ENCODE data around the gene NF1. TPM values are rescaled to one million over a fixed set of nuclear protein-coding genes. Genes with fewer than 3 reads are reported as not detected.
"Not testable (repeated sequence)": the region's sequence is repeated elsewhere in the genome, so short reads cannot be mapped to it uniquely, and the experiment has no call there.

The NF1 gene
- total RNA-seq, 1 donor, result 21.9 TPM

DNA sequence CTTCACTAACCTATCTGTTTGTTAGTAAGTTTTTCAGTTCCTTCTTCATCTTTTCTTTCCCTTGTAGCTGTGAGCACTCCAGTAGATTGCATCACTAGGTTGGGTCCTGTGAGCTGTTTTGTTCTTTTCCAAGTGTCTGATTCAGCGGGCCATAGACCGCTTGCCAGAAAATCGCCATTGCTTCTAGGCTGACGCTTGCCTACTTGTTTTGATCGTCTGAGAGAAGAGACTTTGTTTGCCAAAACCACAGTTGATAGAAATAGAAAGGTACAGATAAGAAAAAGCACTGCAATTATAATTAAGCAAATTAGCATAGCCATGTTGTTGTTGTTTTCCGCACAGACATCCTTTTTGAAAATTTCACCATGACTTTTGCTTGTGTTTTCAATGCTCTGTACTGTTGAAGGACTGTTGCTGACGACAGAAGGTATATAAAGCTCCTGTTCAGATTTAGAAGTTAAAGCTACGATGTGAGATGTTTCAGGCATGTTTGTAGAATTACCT is 223.6 kb downstream of the NF1 start:
- Histone ChIP-seq H3K4me1 (ENCODE audit: insufficient read depth, low read length) (peaks cover 38% of the 10 kb centered on the region), H3K9me3 (ENCODE audit: low read depth, low read length) (no peaks in the 10 kb centered on the region), H3K27me3 (ENCODE audit: insufficient read depth, low read length) (no peaks in the 10 kb centered on the region), H3K4me3 (ENCODE audit: low read length) (peak overlapping the region; percentile 63)

DNA sequence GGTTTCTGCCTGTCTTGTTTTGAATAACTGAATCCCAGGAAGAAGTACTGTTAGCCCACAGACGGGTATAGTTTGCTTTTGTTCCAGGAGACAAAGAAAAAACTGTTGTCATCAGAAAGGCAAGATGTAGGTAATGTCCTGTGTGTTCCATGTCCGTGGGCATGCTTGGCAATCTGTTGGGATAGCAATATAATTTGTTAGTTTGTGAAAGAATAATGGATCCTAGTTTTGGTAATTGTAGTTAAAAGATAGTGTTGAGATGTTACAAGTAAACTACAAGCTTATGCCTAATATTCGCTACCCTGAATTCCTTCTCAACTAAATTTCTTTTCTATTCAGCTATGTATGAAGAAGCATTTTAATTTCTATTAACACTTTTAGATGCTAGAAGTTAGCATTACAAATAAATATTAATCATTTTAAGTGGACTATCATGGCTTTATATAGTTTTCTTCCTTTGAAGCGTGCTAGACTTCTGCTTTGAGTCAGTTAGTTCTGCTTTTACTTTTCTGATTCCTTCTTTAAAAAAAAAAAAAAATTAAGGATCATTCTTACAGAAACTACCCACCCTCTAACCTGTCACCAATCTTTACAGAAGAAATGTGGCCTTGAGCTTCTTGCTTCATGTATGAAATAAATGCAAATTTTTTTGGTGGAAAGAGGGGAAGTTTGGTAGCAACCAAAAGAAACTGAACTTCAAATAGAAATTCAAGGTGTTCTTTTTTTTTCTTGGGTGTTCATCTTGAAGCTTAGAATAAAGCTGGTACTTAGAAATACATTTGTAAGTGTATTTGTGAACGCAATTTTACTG is 224.3 kb downstream of the NF1 start:
- peaks cover 38% of the 10 kb centered on the region for H3K4me1 ChIP-seq (ENCODE audit: insufficient read depth, low read length)
- no peaks in the 10 kb centered on the region for H3K9me3 ChIP-seq (ENCODE audit: low read depth, low read length)
- H3K4me3 ChIP-seq (ENCODE audit: low read length), result peak overlapping the region; percentile 63
- no peaks in the 10 kb centered on the region for H3K27me3 ChIP-seq (ENCODE audit: insufficient read depth, low read length)

DNA sequence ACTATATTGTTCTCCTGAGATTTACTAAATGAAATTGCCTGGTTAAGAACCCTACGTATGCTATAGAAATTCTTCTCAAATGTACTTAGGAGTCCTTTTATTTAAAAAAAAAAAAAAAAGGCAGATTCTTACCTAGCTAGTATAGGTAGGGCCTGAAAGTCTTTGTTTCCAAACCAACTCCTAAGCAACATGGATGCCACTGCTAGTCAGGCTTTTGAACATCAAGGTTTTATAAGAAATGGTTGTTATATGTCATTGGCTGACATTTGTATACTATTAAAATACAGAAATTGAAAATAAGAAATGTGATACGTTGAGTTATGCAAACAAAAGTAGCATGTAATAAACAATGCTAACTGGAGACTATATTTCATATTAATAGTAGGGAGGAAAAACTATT is 225.5 kb downstream of the NF1 start:
- Histone ChIP-seq H3K27me3 (ENCODE audit: insufficient read depth, low read length) (no peaks in the 10 kb centered on the region), H3K4me1 (ENCODE audit: insufficient read depth, low read length) (peaks cover 33% of the 10 kb centered on the region), H3K4me3 (ENCODE audit: low read length) (peak overlapping the region; percentile 63)

DNA sequence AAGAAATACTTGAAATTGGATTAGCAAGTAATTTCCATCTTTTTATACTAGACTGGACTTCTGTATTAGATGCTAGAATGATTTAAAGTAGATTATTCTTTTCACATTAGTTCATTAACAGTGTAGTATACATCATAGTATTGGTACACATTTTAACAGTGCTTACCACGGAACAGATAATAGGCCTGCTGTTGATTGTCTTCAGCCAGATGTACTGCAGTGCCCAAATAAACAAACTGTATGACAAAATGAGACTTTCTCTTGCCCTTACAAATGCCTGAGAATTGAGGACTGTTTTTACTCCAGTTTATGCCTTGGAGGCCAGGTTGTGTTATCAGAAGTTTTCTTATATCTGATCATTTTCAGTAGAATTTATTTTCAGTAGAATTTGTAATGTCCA is 226.0 kb downstream of the NF1 start:
- H3K9me3 ChIP-seq (ENCODE audit: low read depth, low read length), result no peaks in the 10 kb centered on the region
- H3K4me3 ChIP-seq (ENCODE audit: low read length), result peak overlapping the region; percentile 63
- peaks cover 29% of the 10 kb centered on the region for H3K4me1 ChIP-seq (ENCODE audit: insufficient read depth, low read length)
- H3K27me3 ChIP-seq (ENCODE audit: insufficient read depth, low read length), result no peaks in the 10 kb centered on the region

More for the DNA sequence above, 225.5 kb downstream of the NF1 start:
- no peaks in the 10 kb centered on the region for H3K9me3 ChIP-seq (ENCODE audit: low read depth, low read length)

DNA sequence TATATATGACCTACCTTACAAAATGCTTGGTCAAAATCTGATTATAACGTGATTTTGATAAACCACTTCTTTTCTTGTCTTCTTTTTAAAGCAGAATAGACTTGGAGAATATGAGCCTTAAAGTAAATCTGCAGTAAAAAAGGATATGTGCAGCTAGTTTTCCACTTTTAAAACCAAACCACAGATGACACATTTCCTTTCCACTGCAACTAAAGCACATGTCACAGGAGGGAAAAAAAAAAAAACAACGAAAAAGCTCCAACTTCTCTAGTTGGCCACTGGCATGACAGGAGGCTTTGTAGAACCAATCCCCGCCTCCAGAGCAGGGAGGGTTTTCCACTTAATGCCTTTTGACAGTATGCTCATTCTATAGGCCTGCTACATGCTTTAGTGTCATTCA is 226.7 kb downstream of the NF1 start, which contains the start of gene EVI2A:
Gene EVI2A (minus strand): TSS at position 142 of the 400 bp plus-strand sequence. CDS start 2,609 bp downstream, outside the sequence.
- peak within 1 kb of the TSS; percentile 63 for H3K4me3 ChIP-seq (ENCODE audit: low read length)

DNA sequence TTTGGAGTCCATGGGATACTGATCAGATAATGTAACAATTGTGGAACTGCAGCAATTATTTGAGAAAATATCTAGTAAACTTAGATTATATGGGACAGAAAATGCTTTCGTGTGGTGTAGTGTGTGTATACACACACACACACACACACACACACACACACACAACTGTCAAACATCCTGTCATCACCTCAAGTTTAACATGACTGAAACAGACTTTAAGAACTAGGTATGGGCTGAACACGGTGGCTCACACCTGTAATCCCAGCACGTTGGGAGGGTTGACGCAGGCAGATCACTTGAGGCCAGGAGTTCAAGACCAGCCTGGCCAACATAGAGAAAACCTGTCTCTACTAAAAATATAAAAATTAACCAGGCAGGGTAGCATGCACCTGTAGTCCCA is 227.2 kb downstream of the NF1 start:
- peak overlapping the region; percentile 63 for H3K4me3 ChIP-seq (ENCODE audit: low read length)
- peaks cover 18% of the 10 kb centered on the region for H3K4me1 ChIP-seq (ENCODE audit: insufficient read depth, low read length)
- H3K9me3 ChIP-seq (ENCODE audit: low read depth, low read length), result no peaks in the 10 kb centered on the region
- no peaks in the 10 kb centered on the region for H3K27me3 ChIP-seq (ENCODE audit: insufficient read depth, low read length)

More for the DNA sequence above, 226.7 kb downstream of the NF1 start, which contains the start of gene EVI2A:
- H3K27me3 ChIP-seq (ENCODE audit: insufficient read depth, low read length), result no peaks in the 10 kb centered on the region
- peaks cover 23% of the 10 kb centered on the region for H3K4me1 ChIP-seq (ENCODE audit: insufficient read depth, low read length)
- no peaks in the 10 kb centered on the region for H3K9me3 ChIP-seq (ENCODE audit: low read depth, low read length)

DNA sequence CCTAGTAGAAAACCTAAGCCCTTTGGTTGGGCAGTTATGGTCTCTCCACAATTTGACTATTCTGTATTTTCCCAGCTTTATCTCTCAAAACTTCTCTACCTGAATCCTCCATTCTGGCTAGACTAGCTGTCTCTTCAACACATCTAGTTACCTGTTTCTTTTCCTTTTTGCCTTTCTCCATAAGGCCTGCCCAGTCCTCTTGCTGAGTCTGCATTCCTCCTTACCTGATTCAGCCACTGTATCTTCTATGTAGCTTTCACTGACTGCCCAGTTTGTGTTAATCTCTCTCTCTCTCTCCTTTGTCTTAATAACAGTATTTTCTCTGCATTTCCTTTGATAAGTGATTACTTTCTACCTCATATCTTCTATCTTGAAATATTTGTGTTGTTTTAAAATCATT is 228.8 kb downstream of the NF1 start:
- Histone ChIP-seq H3K9me3 (ENCODE audit: low read depth, low read length) (no peaks in the 10 kb centered on the region), H3K4me3 (ENCODE audit: low read length) (no peak overlapping the region), H3K4me1 (ENCODE audit: insufficient read depth, low read length) (peaks cover 13% of the 10 kb centered on the region), H3K27me3 (ENCODE audit: insufficient read depth, low read length) (no peaks in the 10 kb centered on the region)

DNA sequence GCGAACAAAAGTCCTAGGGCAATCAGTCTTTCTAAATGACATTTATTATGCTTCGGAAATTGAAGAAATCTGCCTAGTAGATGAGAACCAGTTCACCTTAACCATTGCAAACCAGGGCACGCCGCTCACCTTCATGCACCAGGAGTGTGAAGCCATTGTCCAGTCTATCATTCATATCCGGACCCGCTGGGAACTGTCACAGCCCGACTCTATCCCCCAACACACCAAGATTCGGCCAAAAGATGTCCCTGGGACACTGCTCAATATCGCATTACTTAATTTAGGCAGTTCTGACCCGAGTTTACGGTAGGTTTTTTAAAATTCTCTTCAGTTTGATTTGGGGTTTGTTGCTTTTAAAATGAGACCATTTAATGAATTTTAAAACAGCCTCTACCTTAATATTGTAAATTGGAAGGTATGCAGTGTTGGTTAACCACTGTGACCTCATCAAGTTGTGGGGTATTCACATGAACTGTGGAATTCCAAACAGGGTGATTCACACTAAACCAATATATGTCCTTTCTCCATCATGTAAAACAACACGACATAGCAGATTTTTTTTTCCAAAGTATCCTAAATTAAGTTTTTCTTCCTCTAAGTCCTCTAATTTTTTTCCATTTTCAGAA is 232.9 kb downstream of the NF1 start:
- H3K9me3 ChIP-seq (ENCODE audit: low read depth, low read length), result no peaks in the 10 kb centered on the region
- no peaks in the 10 kb centered on the region for H3K4me1 ChIP-seq (ENCODE audit: insufficient read depth, low read length)
- no peaks in the 10 kb centered on the region for H3K27me3 ChIP-seq (ENCODE audit: insufficient read depth, low read length)
- no peak overlapping the region for H3K4me3 ChIP-seq (ENCODE audit: low read length)

DNA sequence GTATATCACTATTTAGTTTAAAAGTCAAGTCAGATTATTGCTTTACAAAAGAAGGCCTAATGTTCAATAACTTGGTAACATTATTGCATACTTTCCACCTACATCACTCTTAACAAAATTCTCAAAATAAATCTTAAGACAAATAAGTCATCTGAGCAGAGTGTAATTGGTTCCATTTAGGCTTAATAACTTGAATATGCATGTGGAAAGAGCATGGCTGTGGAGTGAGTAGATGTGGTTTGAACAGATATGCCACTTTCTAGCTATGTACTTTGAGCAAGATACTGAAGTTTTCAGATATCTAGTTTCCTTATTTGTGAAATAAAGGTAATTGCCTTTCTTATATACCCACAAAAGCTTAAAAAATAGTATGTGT is 233.4 kb downstream of the NF1 start:
- Histone ChIP-seq H3K27me3 (ENCODE audit: insufficient read depth, low read length) (no peaks in the 10 kb centered on the region), H3K4me1 (ENCODE audit: insufficient read depth, low read length) (no peaks in the 10 kb centered on the region), H3K4me3 (ENCODE audit: low read length) (no peak overlapping the region), H3K9me3 (ENCODE audit: low read depth, low read length) (no peaks in the 10 kb centered on the region)

DNA sequence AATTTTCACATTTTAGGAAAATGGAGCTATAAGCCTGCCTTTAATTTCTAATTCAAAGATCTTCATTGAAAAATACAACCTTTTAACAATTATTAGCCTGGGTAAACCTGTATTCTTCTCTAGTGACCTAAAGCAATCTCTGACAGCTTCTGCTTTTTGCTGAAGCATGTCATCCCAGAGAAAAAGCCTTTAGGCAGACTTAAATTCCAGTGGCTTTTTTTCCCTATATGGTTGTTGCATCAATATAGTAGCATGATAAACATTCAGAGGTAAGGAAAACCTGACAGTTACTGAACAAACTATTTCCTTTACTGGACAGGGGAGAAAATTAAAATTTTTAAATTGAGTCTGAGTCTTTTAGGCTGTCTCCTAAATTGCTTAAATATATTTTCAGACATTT is 234.4 kb downstream of the NF1 start:
- Histone ChIP-seq H3K27me3 (ENCODE audit: insufficient read depth, low read length) (no peaks in the 10 kb centered on the region), H3K4me3 (ENCODE audit: low read length) (no peak overlapping the region), H3K4me1 (ENCODE audit: insufficient read depth, low read length) (no peaks in the 10 kb centered on the region), H3K9me3 (ENCODE audit: low read depth, low read length) (no peaks in the 10 kb centered on the region)

DNA sequence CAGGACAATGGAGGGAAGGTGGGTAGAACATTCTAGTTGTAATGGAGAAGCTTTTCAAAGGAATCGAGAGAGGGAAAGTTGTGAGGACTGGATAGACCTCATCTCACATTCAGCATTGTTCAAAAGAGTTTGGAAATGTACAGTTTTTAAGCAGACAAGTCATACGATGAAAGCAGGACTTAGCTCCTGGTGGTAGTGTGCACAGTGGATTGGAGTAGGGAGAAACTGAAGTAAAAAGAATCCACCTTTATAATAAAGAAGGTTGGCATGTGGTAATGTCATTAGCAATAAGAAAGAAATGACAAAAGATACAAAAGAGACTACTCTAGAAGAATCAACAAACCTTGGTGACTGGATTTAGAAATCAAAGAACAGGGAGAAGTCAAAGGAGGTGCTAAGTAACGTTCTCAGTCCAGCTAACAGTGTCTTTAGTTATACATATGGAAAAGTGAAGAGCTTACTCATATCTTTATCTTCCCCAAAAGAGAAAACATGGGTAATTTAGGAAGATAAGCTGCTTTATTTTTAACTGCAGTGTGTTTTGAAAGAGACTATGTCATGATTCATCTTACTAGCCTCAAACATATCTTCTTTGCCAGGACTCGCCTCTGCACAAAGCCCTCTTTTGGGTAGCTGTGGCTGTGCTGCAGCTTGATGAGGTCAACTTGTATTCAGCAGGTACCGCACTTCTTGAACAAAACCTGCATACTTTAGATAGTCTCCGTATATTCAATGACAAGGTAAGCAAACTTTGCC is 245.3 kb downstream of the NF1 start:
- no peaks in the 10 kb centered on the region for H3K27me3 ChIP-seq (ENCODE audit: insufficient read depth, low read length)
- H3K4me1 ChIP-seq (ENCODE audit: insufficient read depth, low read length), result no peaks in the 10 kb centered on the region
- no peaks in the 10 kb centered on the region for H3K9me3 ChIP-seq (ENCODE audit: low read depth, low read length)
- H3K4me3 ChIP-seq (ENCODE audit: low read length), result no peak overlapping the region

DNA sequence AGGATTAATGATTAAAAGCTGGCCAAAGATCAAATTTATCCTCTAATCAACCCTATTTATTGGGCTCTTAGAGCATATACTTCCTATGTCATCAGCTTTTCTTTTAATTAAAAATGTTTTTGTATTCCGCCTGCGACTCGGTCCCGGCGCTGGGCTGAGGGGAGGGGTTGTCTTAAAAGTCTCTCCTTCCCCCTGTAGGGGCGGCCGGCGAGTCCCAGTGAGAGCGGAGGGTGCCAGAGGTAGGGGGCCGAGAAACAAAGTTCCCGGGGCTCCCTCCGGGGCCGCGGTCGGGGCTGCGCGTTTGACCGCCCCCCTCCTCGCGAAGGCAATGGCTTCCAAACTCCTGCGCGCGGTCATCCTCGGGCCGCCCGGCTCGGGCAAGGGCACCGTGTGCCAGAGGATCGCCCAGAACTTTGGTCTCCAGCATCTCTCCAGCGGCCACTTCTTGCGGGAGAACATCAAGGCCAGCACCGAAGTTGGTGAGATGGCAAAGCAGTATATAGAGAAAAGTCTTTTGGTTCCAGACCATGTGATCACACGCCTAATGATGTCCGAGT is 250.5 kb downstream of the NF1 start:
- not testable (repeated sequence) for H3K9me3 ChIP-seq (ENCODE audit: low read depth, low read length)

DNA sequence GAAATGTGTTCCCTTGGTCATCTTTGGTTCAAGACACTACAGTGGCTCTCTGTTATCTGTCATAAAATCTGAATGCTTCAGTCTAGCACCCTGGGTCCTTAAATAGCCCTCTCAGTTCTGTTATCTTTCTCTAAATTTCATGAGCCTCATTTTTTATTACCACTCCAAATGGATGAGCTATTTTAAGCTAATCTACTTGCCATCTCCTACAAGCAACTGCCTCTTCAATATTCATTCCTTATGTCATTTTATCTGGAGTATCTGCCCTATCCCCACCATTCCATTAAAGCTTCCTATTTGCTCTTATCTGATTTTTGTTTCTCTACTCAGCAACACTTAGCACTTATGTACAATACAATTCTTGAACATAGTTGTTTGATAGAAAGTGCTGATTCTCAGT is 254.7 kb downstream of the NF1 start:
- no peaks in the 10 kb centered on the region for H3K4me1 ChIP-seq (ENCODE audit: insufficient read depth, low read length)
- no peak overlapping the region for H3K4me3 ChIP-seq (ENCODE audit: low read length)
- H3K9me3 ChIP-seq (ENCODE audit: low read depth, low read length), result no peaks in the 10 kb centered on the region
- no peaks in the 10 kb centered on the region for H3K27me3 ChIP-seq (ENCODE audit: insufficient read depth, low read length)

More for the DNA sequence above, 250.5 kb downstream of the NF1 start:
- not testable (repeated sequence) for H3K4me3 ChIP-seq (ENCODE audit: low read length); H3K27me3 ChIP-seq (ENCODE audit: insufficient read depth, low read length); H3K4me1 ChIP-seq (ENCODE audit: insufficient read depth, low read length)

DNA sequence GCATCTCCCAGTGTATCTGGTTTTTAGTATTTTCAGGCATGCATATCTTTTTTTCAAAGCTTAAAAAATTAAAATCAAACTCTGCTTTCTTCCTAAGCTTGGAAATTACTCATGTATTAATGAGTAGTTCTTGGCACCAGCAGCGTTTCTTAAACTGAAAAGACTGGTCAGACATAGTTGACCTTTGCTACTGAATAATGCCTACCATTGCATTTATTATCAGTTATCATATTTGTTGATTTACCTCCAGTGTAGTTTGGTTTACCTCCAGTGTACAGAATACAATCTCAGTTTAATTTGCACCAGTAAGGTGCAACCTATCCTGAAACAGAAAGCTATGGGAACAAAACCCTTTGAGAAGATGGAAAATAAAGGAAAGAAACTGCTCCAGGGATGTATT is 261.2 kb downstream of the NF1 start:
- no peaks in the 10 kb centered on the region for H3K4me1 ChIP-seq (ENCODE audit: insufficient read depth, low read length)
- no peak overlapping the region for H3K4me3 ChIP-seq (ENCODE audit: low read length)
- no peaks in the 10 kb centered on the region for H3K27me3 ChIP-seq (ENCODE audit: insufficient read depth, low read length)
- no peaks in the 10 kb centered on the region for H3K9me3 ChIP-seq (ENCODE audit: low read depth, low read length)

DNA sequence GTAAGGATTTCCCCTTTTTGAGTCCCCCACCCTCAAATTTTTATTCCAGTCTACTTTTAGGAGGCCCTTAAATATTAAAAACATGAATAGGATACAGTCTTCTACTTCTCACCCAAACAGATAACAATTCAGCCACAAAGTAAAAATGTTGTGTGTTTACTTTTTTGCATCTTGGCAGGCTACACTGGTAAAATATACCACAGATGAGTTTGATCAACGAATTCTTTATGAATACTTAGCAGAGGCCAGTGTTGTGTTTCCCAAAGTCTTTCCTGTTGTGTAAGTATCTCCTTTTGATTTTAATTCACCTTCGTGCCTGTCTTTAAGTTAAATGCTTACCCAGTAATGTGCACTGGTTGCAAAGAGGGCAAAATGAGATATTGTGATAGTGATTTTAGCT is 262.3 kb downstream of the NF1 start:
- no peaks in the 10 kb centered on the region for H3K4me1 ChIP-seq (ENCODE audit: insufficient read depth, low read length)

More for the DNA sequence above, 262.3 kb downstream of the NF1 start:
- no peaks in the 10 kb centered on the region for H3K27me3 ChIP-seq (ENCODE audit: insufficient read depth, low read length)
- H3K9me3 ChIP-seq (ENCODE audit: low read depth, low read length), result no peaks in the 10 kb centered on the region
- H3K4me3 ChIP-seq (ENCODE audit: low read length), result no peak overlapping the region
